Muscle layer of duodenum (tissue), 2 donors: ENCODE data around the gene UNC5A.

Experiments
- H3K27ac ChIP-seq: one replicate; pipeline ENCODE4 v1.7.0; 2013; ENCODE audit warnings: mild to moderate bottlenecking, low read length
- H3K27me3 ChIP-seq: one replicate; pipeline ENCODE4 v1.7.0; 2013; ENCODE audit warnings: low read depth, mild to moderate bottlenecking, control low read depth, low read length
- H3K36me3 ChIP-seq, 2 donors: one replicate each; pipeline ENCODE4 v1.7.0; 2013; ENCODE audit warnings: low read length in 2 of 2, control low read depth in 1 of 2, mild to moderate bottlenecking in 1 of 2; ENCODE audit not compliant: insufficient read depth in 2 of 2, control insufficient read depth in 1 of 2
- H3K4me1 ChIP-seq, 2 donors: one replicate each; pipeline ENCODE4 v1.7.0; 2013; ENCODE audit warnings: low read length in 2 of 2, mild to moderate bottlenecking in 2 of 2, control low read depth in 1 of 2, moderate library complexity in 1 of 2; ENCODE audit not compliant: insufficient read depth in 2 of 2, control insufficient read depth in 1 of 2
- H3K4me3 ChIP-seq, 2 donors: one replicate each; pipeline ENCODE4 v1.7.0; 2013; ENCODE audit warnings: low read length in 2 of 2, low read depth in 1 of 2, mild to moderate bottlenecking in 1 of 2
- H3K9me3 ChIP-seq, 2 donors: one replicate each; pipeline ENCODE4 v1.7.0; 2013; ENCODE audit warnings: low read length in 2 of 2, control low read depth in 1 of 2, mild to moderate bottlenecking in 1 of 2; ENCODE audit not compliant: control insufficient read depth in 1 of 2
- donor health status: healthy.

Gene UNC5A

GRCh38 chr5:176825957-176826356, 15.6 kb downstream of the UNC5A start:
- H3K36me3 ChIP-seq: no peaks in the 10 kb centered on the region

DNA sequence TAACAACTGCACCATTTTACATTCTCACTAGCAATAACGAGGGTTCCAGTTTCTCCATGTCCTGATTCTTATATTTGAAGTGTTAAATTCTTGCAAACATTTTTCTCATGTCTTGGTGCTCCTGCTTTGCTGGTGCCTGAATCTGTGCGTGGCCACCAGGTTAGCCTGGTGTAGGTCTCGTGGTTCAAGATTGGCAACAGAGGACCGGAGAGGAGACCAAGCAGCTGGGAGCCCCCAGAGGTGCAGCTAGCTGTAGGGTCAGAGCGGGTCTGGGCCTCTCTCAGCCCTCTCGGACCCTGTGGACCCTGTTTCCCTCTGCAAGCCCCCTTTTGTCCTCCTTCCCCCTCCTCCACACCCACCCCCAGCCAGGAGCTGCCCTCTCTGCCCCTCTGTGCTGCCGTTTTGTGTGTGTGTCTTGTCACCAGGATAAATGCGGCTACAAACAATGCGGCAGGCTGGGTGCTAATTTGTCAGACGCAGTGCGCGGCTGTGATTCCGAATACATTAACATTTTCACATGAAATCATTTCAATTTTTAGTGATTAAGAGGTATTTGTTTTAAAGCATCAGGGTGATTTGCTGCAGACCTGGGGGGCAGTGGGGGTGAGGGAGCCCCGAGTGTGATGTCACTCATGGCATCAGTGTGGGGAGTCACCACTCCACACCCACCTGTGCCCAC, 17.5 kb downstream of the UNC5A start:
- Histone ChIP-seq H3K4me1 (no peaks in the 10 kb centered on the region), H3K4me3 (no peak overlapping the region), H3K9me3 (no peaks in the 10 kb centered on the region), H3K27me3 (no peaks in the 10 kb centered on the region), H3K36me3 (no peaks in the 10 kb centered on the region), H3K27ac (no peak overlapping the region)

More at GRCh38 chr5:176825957-176826356, 15.6 kb downstream of the UNC5A start:
- H3K27ac ChIP-seq: no peak overlapping the region
- H3K4me3 ChIP-seq: no peak overlapping the region
- no peaks in the 10 kb centered on the region for H3K27me3 ChIP-seq
- no peaks in the 10 kb centered on the region for H3K9me3 ChIP-seq
- no peaks in the 10 kb centered on the region for H3K4me1 ChIP-seq

DNA sequence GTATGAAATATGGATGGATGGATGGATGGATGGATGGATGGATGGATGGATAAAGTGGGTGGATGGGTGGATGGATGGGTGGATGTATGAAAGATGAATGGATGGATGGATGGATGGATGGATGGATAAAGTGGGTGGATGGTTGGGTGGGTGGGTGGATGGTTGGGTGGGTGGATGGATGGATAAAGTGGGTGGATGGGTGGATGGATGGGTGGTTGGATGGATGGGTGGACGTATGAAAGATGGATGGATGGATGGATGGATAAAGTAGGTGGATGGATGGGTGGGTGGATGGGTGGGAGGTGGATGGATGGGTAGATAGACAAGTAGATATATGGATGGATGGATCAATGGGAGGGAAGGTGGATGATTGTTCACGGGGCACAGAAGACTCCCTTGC, 19.0 kb downstream of the UNC5A start:
- Histone ChIP-seq H3K27me3 (no peaks in the 10 kb centered on the region), H3K36me3 (no peaks in the 10 kb centered on the region), H3K4me1 (no peaks in the 10 kb centered on the region), H3K4me3 (no peak overlapping the region), H3K27ac (no peak overlapping the region), H3K9me3 (no peaks in the 10 kb centered on the region)

GRCh38 chr5:176830422-176830994, 20.1 kb downstream of the UNC5A start:
- no peaks in the 10 kb centered on the region for H3K27me3 ChIP-seq
- no peaks in the 10 kb centered on the region for H3K4me1 ChIP-seq
- no peaks in the 10 kb centered on the region for H3K9me3 ChIP-seq
- H3K27ac ChIP-seq: no peak overlapping the region
- no peak overlapping the region for H3K4me3 ChIP-seq
- H3K36me3 ChIP-seq: no peaks in the 10 kb centered on the region

DNA sequence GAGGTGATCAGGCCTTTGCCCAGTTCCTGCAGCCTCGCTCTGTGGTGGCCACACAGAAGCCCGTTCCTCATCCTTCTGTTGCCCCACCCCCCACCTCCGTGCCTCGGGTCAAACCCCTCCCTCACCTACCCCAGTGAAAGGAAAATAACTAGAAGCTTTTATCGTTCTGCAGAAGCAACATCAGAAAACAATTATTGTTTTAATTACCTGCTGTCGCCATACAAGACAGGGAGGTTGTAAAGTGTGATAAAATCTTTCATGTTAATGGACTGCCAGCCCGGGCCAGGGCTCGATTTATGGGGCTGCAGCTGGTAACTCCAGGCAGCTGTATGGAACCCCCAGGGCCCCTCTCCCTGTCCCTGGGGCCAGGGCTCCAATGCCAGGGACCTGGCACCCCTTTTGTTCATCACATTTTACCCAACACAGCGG, 20.6 kb downstream of the UNC5A start:
- Histone ChIP-seq H3K27ac (no peak overlapping the region), H3K9me3 (no peaks in the 10 kb centered on the region), H3K4me3 (no peak overlapping the region), H3K36me3 (no peaks in the 10 kb centered on the region), H3K4me1 (no peaks in the 10 kb centered on the region), H3K27me3 (no peaks in the 10 kb centered on the region)

GRCh38 chr5:176831425-176831824, 21.1 kb downstream of the UNC5A start:
- no peaks in the 10 kb centered on the region for H3K9me3 ChIP-seq
- H3K27ac ChIP-seq: no peak overlapping the region
- H3K36me3 ChIP-seq: no peaks in the 10 kb centered on the region
- no peaks in the 10 kb centered on the region for H3K4me1 ChIP-seq
- H3K4me3 ChIP-seq: no peak overlapping the region
- no peaks in the 10 kb centered on the region for H3K27me3 ChIP-seq

DNA sequence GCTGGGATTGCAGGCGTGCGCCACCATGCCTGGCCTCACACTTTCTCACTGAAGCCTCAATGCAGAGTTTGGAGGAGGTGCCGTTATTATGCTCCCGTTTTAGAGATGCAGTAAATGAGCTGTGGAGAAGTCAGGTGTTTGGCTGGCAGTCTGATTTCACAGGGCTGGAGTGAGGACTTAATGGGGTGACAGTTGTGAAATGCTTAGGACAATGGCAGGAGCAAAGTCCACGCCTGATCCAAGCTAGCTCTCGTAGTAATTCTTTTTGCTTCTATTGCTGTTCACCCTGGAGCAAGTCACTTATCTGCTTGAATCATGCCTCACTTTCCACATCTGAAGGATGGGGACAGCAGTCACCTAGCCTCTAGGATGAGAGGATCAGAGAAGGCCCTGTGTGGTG, 21.8 kb downstream of the UNC5A start:
- H3K27me3 ChIP-seq: no peaks in the 10 kb centered on the region
- H3K4me3 ChIP-seq: no peak overlapping the region
- H3K4me1 ChIP-seq: no peaks in the 10 kb centered on the region
- H3K36me3 ChIP-seq: no peaks in the 10 kb centered on the region
- H3K27ac ChIP-seq: no peak overlapping the region
- H3K9me3 ChIP-seq: no peaks in the 10 kb centered on the region

DNA sequence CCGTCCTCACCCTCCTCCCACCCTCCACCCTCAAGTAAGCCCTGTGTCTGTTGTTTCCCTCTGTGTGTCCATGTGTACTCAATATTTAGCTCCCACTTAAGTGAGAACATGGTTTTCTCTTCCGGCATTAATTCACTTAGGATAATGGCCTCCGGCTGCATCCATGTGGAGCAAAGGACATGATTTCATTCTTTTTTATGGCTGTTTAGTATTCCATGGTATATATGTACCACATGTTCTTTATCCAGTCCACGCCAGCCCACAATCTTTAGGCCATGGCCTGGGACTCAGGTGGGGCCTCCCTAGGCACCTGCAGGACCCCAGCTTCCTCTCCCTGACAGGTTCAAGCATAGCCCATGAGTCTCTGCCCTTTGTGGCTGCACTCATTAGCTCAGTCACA, 22.9 kb downstream of the UNC5A start:
- H3K36me3 ChIP-seq: no peaks in the 10 kb centered on the region
- H3K27ac ChIP-seq: no peak overlapping the region
- H3K4me3 ChIP-seq: no peak overlapping the region
- H3K4me1 ChIP-seq: no peaks in the 10 kb centered on the region
- no peaks in the 10 kb centered on the region for H3K9me3 ChIP-seq
- H3K27me3 ChIP-seq: no peaks in the 10 kb centered on the region

DNA sequence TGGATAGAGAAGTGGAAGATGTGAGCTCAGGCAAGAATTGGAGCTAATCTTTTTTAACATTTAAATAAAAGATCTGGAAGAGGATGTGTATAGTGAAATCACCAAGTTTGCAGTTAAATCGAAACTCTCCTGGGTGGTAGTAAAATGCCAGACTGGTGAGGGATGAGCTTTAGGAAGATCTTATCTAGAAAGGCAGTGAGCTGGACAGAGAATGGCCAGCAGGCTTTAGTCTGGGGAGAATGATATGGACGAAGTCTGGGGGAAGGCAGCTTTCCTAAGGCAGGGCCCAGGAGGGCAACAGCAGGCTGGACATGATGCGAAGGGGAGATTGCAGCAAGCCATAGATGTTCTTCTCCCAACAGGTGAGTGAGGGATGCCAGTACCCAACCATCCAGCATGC, 25.6 kb downstream of the UNC5A start:
- Histone ChIP-seq H3K27ac (no peak overlapping the region), H3K9me3 (no peaks in the 10 kb centered on the region), H3K4me3 (no peak overlapping the region), H3K27me3 (no peaks in the 10 kb centered on the region), H3K4me1 (no peaks in the 10 kb centered on the region), H3K36me3 (no peaks in the 10 kb centered on the region)

GRCh38 chr5:176836811-176837706, 26.7 kb downstream of the UNC5A start:
- no peak overlapping the region for H3K27ac ChIP-seq
- no peaks in the 10 kb centered on the region for H3K36me3 ChIP-seq
- H3K9me3 ChIP-seq: no peaks in the 10 kb centered on the region
- no peak overlapping the region for H3K4me3 ChIP-seq
- H3K4me1 ChIP-seq: no peaks in the 10 kb centered on the region
- no peaks in the 10 kb centered on the region for H3K27me3 ChIP-seq

DNA sequence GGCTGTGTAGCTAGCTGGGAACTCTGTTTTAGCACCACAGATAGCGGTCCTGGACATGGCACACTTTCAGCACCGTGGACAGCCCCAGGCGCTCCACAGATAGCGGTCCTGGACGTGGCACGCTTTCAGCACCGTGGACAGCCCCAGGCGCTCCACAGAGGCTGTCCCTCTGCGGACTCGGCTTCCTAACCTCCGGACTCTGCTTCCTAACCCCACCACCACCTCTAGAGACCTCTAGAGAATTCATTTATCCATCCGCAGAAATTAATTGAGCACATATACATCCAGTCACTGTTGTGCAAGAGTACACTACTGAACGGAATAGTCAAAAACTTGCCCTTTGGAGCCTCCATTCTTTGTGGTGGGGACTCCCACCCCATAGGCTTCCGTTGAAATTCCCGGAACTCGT, 27.4 kb downstream of the UNC5A start:
- H3K9me3 ChIP-seq: no peaks in the 10 kb centered on the region
- no peak overlapping the region for H3K27ac ChIP-seq
- no peaks in the 10 kb centered on the region for H3K27me3 ChIP-seq
- H3K4me3 ChIP-seq: no peak overlapping the region
- H3K4me1 ChIP-seq: no peaks in the 10 kb centered on the region
- H3K36me3 ChIP-seq: no peaks in the 10 kb centered on the region
